Measurements from ENCODE around the gene RNF187.

- TF ChIP-seq, protein P1, sequence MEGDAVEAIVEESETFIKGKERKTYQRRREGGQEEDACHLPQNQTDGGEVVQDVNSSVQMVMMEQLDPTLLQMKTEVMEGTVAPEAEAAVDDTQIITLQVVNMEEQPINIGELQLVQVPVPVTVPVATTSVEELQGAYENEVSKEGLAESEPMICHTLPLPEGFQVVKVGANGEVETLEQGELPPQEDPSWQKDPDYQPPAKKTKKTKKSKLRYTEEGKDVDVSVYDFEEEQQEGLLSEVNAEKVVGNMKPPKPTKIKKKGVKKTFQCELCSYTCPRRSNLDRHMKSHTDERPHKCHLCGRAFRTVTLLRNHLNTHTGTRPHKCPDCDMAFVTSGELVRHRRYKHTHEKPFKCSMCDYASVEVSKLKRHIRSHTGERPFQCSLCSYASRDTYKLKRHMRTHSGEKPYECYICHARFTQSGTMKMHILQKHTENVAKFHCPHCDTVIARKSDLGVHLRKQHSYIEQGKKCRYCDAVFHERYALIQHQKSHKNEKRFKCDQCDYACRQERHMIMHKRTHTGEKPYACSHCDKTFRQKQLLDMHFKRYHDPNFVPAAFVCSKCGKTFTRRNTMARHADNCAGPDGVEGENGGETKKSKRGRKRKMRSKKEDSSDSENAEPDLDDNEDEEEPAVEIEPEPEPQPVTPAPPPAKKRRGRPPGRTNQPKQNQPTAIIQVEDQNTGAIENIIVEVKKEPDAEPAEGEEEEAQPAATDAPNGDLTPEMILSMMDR (IDR thresholded peaks at IDR 0.05) = no peak
- TF ChIP-seq JUN (IDR thresholded peaks at IDR 0.05) = no peak
Observed at GRCh38 chr1:228453614-228454013, 33.6 kb upstream of the RNF187 start.

Data from A549 (cell line).